HPDE6-E6E7 (cell line): ENCODE results near the gene SCAMP4.

Experiments used
- DNase-seq: peaks from one replicate; pipeline ENCODE4 v3.0.0; 2011; ENCODE audit warnings: missing footprints; ENCODE audit errors: extremely low spot score

SCAMP4 gene

GRCh38 chr19:1938071-1938470 is 32.9 kb downstream of the SCAMP4 start:
- DNase-seq, result no peak

GRCh38 chr19:1941146-1942077 is 36.2 kb downstream of the SCAMP4 start, which contains the start of gene CSNK1G2:
TSS of gene CSNK1G2 (plus strand) at chr19:1941172. CDS start at chr19:1969773, 28,601 bp downstream.
- DNase-seq, result peak; percentile 82

GRCh38 chr19:1942078-1942933 is 37.1 kb downstream of the SCAMP4 start:
- DNase-seq, result peak; percentile 71

- DNase-seq, result no peak
These were observed 37.8 kb downstream of the SCAMP4 start for GRCh38 chr19:1942934-1943555.

GRCh38 chr19:1943661-1944087 is 38.5 kb downstream of the SCAMP4 start:
- DNase-seq, result no peak

- no peak for DNase-seq
These were observed 39.1 kb downstream of the SCAMP4 start for GRCh38 chr19:1944088-1944915.

GRCh38 chr19:1944916-1945561 is 39.8 kb downstream of the SCAMP4 start:
- no peak for DNase-seq

GRCh38 chr19:1945899-1946298 is 40.7 kb downstream of the SCAMP4 start:
- DNase-seq, result no peak

- no peak for DNase-seq
These were observed 42.5 kb downstream of the SCAMP4 start for GRCh38 chr19:1947651-1948209.

GRCh38 chr19:1949304-1950101 is 44.3 kb downstream of the SCAMP4 start:
- no peak for DNase-seq

GRCh38 chr19:1950640-1951039 is 45.4 kb downstream of the SCAMP4 start:
- DNase-seq, result no peak

GRCh38 chr19:1952635-1953034 is 47.4 kb downstream of the SCAMP4 start:
- no peak for DNase-seq

GRCh38 chr19:1953037-1953436 is 47.8 kb downstream of the SCAMP4 start:
- no peak for DNase-seq

GRCh38 chr19:1953441-1954094 is 48.4 kb downstream of the SCAMP4 start:
- DNase-seq, result no peak

- DNase-seq, result no peak
These were observed 49.3 kb downstream of the SCAMP4 start for GRCh38 chr19:1954532-1954933.

GRCh38 chr19:1955171-1956121 is 50.2 kb downstream of the SCAMP4 start:
- no peak for DNase-seq

- no peak for DNase-seq
These were observed 50.9 kb downstream of the SCAMP4 start for GRCh38 chr19:1956122-1956494.
